CD1c-positive myeloid dendritic cell (primary cell): ENCODE results near the gene GLG1.
"Not testable (repeated sequence)": the region's sequence is repeated elsewhere in the genome, so short reads cannot be mapped to it uniquely, and the experiment has no call there.

Experiments used
- DNase-seq: peaks from one replicate; pipeline ENCODE4 v3.0.0-alpha.2; 2016; ENCODE audit errors: extremely low spot score

Gene GLG1

GRCh38 chr16:74606521-74607309 is at the start of gene GLG1:
Gene GLG1, minus strand, starts transcription at chr16:74607114. Its CDS starts 20 bp downstream, at chr16:74607094.
- peak; percentile 96 for DNase-seq

- no peak for DNase-seq
Measured at GRCh38 chr16:74654536-74655050, 47.7 kb upstream of the GLG1 start.

GRCh38 chr16:74652883-74653282 is 46.0 kb upstream of the GLG1 start:
- not testable (repeated sequence) for DNase-seq

- DNase-seq: no peak
Measured at GRCh38 chr16:74652249-74652648, 45.3 kb upstream of the GLG1 start.

- DNase-seq: no peak
Measured at GRCh38 chr16:74651841-74652240, 44.9 kb upstream of the GLG1 start.

- DNase-seq: peak; percentile 9
Measured at GRCh38 chr16:74650966-74651567, 44.2 kb upstream of the GLG1 start.

GRCh38 chr16:74649839-74650504 is 43.1 kb upstream of the GLG1 start:
- no peak for DNase-seq

GRCh38 chr16:74641969-74642368 is 35.1 kb upstream of the GLG1 start:
- no peak for DNase-seq

GRCh38 chr16:74637742-74638453 is 31.0 kb upstream of the GLG1 start:
- no peak for DNase-seq

- DNase-seq: no peak
Measured at GRCh38 chr16:74635303-74635702, 28.4 kb upstream of the GLG1 start.

- DNase-seq: no peak
Measured at GRCh38 chr16:74633686-74634085, 26.8 kb upstream of the GLG1 start.

GRCh38 chr16:74627506-74628220 is 20.7 kb upstream of the GLG1 start:
- no peak for DNase-seq

GRCh38 chr16:74626741-74627416 is 20.0 kb upstream of the GLG1 start:
- no peak for DNase-seq

- DNase-seq: no peak
Measured at GRCh38 chr16:74625500-74626350, 18.8 kb upstream of the GLG1 start.

- DNase-seq: no peak
Measured at GRCh38 chr16:74623839-74624235, 16.9 kb upstream of the GLG1 start.

- DNase-seq: peak; percentile 60
Measured at GRCh38 chr16:74623214-74623838, 16.4 kb upstream of the GLG1 start.

- DNase-seq: no peak
Measured at GRCh38 chr16:74622005-74622404, 15.1 kb upstream of the GLG1 start.

- DNase-seq: no peak
Measured at GRCh38 chr16:74617206-74617788, 10.4 kb upstream of the GLG1 start.

- DNase-seq: no peak
Measured at GRCh38 chr16:74611721-74612120, 4.8 kb upstream of the GLG1 start.
